Spleen (tissue), 11 donors: ENCODE measurements around the gene DNAJC18. TPM values are rescaled to one million over a fixed set of nuclear protein-coding genes. Genes with fewer than 3 reads are reported as not detected.
"Not testable (repeated sequence)": the region's sequence is repeated elsewhere in the genome, so short reads cannot be mapped to it uniquely, and the experiment has no call there.

Experiments
- DNase-seq: peaks from one replicate; pipeline ENCODE4 v3.0.0-alpha.2; 2020
- H3K27ac ChIP-seq, 8 donors: fragments of 200-600 bp; sonication (generic) in 7 of 8; 1 replicate in 4 of 8; 2 replicates in 4 of 8; pipeline versions ENCODE4 v1.5.0 to v1.8.0; 2016 to 2021; ENCODE audit warnings: inconsistent platforms in 4 of 8, mild to moderate bottlenecking in 4 of 8, moderate library complexity in 1 of 8
- H3K27me3 ChIP-seq, 7 donors: fragments of 200-600 bp; sonication (generic) in 6 of 7; replicated peaks in 1 of 7; 1 replicate in 4 of 7; 2 replicates in 3 of 7; pipeline versions ENCODE4 v1.5.0 to v1.8.0; 2016 to 2021; ENCODE audit warnings: inconsistent platforms in 3 of 7, mild to moderate bottlenecking in 1 of 7
- H3K36me3 ChIP-seq, 6 donors: fragments of 200-600 bp; sonication (generic) in 5 of 6; 1 replicate in 4 of 6; 2 replicates in 2 of 6; pipeline versions ENCODE4 v1.5.0 to v1.8.0; 2016 to 2021; ENCODE audit warnings: inconsistent platforms in 2 of 6
- H3K4me1 ChIP-seq, 6 donors: fragments of 200-600 bp; sonication (generic) in 5 of 6; 1 replicate in 3 of 6; 2 replicates in 3 of 6; pipeline versions ENCODE4 v1.5.0 to v1.8.0; 2016 to 2021; ENCODE audit warnings: inconsistent platforms in 3 of 6
- H3K4me3 ChIP-seq, 8 donors: fragments of 200-600 bp; sonication (generic) in 7 of 8; 1 replicate in 4 of 8; 2 replicates in 4 of 8; pipeline versions ENCODE4 v1.5.0 to v1.8.0; 2016 to 2021; ENCODE audit warnings: inconsistent platforms in 4 of 8, mild to moderate bottlenecking in 4 of 8, moderate library complexity in 2 of 8
- H3K9me3 ChIP-seq, 8 donors: fragments of 200-600 bp; sonication (generic) in 7 of 8; 1 replicate in 4 of 8; 2 replicates in 4 of 8; pipeline versions ENCODE4 v1.5.0 to v1.8.0; 2016 to 2021; ENCODE audit warnings: inconsistent platforms in 4 of 8
- POLR2A ChIP-seq, 3 donors: fragments of 450-650 bp; IDR thresholded peaks; one replicate each; pipeline ENCODE4 v1.5.1; 2017; ENCODE audit warnings: antibody characterized with exemption in 3 of 3, mild to moderate bottlenecking in 1 of 3
- POLR2AphosphoS5 ChIP-seq, 3 donors: sonication (generic); formaldehyde crosslinking; IDR thresholded peaks; one replicate each; pipeline ENCODE4 v1.5.1; 2017; ENCODE audit warnings: antibody characterized with exemption in 3 of 3
- WGBS, 5 donors: extraction: QIAGEN DNeasy Blood & Tissue Kit in 3 of 5; methylation state at CpG; one replicate each; pipeline versions ENCODE4 v1.1.5 to v1.1.7; 2013 to 2018; 5-methylcytosine and 5-hydroxymethylcytosine counted together
- intact Hi-C: fragments of 100-400 bp; cut with DNase I; formaldehyde crosslinking; loops from one replicate; pipeline ENCODE4 v1.15.0; 2023; ENCODE audit warnings: low total_unique reads
- polyA plus RNA-seq, 3 donors: library from polyadenylated mRNA; stranded (reverse); fragments of 200-250 nt; gene quantifications; one replicate each; pipeline ENCODE4 v1.2.1, GENCODE V29; 2013
- total RNA-seq, 7 donors: library from RNA; depleted of rRNA in 3 of 7; stranded (reverse); fragments of >200 nt in 3 of 7; fragmentation: NEBNext Ultra II Directional in 4 of 7; extraction: Animal tissue kit (Norgen Biotek cat#: 25700) in 4 of 7; gene quantifications; one replicate each; pipeline versions ENCODE4 v1.1.0 to v1.2.1, GENCODE V29; 2016 to 2021
- TF ChIP-seq, protein P1 (sequence below), 11 experiments: fragments of 200-600 bp in 7 of 11; fragments of 450-650 bp in 4 of 11; sonication (generic) in 4 of 11; IDR thresholded peaks in 8 of 11; conservative IDR thresholded peaks in 3 of 11; 1 replicate in 7 of 11; 2 replicates in 4 of 11; pipeline versions ENCODE4 v1.4.0 to v1.8.0; 2016 to 2021; ENCODE audit warnings: antibody characterized with exemption in 11 of 11, inconsistent platforms in 4 of 11, mild to moderate bottlenecking in 1 of 11
- donor health status: healthy with polysubstance abuse.
- donor health status: DM: no; HTN: no; CAD: no; lungs with moderate emphysema.
- donor health status: DM: no; HTN: no; CAD: no.
- donor health status: Bipolar disorder and iron deficiency.
- donor health status: healthy.
- donor health status: DM: no; HTN: no; CAD: no.
- donor health status: DM: yes; HTN: yes; CAD: no.

The DNAJC18 gene
- total and polyA plus RNA-seq, 10 donors = 1.3 to 10.8 (median 7.1) TPM

DNA sequence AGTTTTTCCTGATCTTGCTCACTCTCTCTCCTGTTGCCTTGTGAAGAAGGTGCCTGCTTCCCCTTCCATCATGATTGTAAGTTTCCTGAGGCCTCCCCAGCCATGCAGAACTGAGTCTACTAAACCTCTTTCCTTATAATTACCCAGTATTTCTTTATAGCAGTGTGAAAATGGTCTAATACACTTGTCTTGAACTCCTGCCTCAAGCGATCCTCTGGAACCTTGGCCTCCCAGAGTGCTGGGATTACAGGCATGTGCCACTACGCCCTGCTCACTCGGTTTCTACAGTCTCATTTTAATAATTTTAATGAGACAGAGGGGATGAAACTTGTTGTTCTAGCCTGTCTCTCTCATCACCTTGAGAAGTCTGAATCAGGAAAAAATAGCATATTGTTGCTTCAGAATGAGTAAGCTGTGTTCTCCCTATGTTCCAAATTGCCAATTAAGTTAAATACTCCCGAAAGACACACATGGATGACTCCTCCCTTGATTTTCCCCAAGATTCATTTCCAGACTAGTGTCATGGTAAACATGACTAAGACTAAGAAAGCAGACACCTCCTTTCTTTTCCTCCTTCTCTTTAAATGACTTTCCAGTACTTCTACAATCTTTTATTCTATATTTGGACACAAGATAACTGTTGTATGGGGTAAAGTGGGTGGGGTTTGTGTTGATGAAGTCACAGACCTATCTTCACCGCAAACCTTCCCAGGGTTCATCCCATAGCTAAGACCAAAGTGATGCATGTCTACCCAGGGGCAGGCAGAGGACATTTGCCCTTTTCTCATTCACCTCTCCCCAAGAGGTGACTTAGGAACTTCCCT, 7.8 kb upstream of the DNAJC18 start:
- intact Hi-C loops = no loop called here
- 74 to 85% (median 78%) methylated on average over 5 of the region's 5 CpGs for WGBS, 5 donors
- no peak for DNase-seq
- H3K4me1 ChIP-seq = peaks cover 0 to 10% (median 0%) of the 10 kb centered on the region in 6 donors
- no peak overlapping the region for H3K27ac ChIP-seq
- peaks cover 0 to 34% (median 0%) of the 10 kb centered on the region in 6 donors for H3K36me3 ChIP-seq
- no peak overlapping the region for H3K4me3 ChIP-seq
- TF ChIP-seq, protein P1, sequence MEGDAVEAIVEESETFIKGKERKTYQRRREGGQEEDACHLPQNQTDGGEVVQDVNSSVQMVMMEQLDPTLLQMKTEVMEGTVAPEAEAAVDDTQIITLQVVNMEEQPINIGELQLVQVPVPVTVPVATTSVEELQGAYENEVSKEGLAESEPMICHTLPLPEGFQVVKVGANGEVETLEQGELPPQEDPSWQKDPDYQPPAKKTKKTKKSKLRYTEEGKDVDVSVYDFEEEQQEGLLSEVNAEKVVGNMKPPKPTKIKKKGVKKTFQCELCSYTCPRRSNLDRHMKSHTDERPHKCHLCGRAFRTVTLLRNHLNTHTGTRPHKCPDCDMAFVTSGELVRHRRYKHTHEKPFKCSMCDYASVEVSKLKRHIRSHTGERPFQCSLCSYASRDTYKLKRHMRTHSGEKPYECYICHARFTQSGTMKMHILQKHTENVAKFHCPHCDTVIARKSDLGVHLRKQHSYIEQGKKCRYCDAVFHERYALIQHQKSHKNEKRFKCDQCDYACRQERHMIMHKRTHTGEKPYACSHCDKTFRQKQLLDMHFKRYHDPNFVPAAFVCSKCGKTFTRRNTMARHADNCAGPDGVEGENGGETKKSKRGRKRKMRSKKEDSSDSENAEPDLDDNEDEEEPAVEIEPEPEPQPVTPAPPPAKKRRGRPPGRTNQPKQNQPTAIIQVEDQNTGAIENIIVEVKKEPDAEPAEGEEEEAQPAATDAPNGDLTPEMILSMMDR (IDR thresholded peaks at IDR 0.05 in 8 of 11, conservative IDR thresholded peaks at IDR 0.05 in 3 of 11) = no peak
- TF ChIP-seq POLR2A (IDR thresholded peaks at IDR 0.05) (no peak), POLR2AphosphoS5 (IDR thresholded peaks at IDR 0.05) (no peak)
- H3K9me3 ChIP-seq = no peaks in the 10 kb centered on the region
- no peaks in the 10 kb centered on the region for H3K27me3 ChIP-seq

DNA sequence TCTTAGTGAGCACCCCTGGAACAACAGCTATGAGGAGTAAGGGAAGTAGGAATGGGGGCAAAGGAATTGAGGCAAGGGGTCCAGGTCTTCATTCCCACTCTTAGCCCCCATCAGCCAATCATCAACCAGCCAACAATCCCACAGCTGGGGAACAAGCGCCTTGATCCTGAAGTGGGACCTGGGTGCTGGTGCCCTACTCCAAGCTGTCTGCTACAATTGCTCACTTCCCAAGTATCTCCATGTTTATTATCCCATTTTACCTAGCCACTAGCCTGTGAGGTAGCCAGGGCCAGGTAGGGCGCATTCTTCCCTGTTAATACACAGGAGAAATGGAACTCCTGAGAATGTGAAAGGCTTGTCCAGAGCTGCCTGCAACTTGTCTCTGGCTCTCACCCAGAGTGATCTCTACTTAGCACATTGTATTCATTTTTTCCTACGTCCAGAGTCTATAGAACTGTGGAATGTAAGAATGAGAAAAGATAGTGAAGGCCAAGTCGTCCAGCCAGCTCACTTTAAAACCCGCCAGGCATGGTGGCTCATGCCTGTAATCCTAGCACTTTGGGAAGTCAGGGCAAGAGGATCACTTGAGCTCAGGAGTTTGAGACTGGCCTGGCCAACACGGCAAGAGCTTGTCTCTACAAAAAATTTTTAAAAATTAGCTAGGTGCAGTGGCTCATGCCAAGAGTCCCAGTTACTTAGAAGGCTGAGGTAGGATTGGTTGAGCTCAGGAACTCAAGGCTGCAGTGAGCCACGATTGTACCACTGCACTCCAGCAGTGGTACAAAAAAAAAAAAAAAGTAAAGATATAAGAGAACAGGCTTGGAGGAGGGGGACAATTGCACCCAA, 6.2 kb upstream of the DNAJC18 start:
- no peaks in the 10 kb centered on the region for H3K9me3 ChIP-seq
- intact Hi-C loops = no loop called here
- no peaks in the 10 kb centered on the region for H3K27me3 ChIP-seq
- peaks cover 0 to 10% (median 0%) of the 10 kb centered on the region in 6 donors for H3K4me1 ChIP-seq
- H3K4me3 ChIP-seq = no peak overlapping the region
- 72 to 80% (median 78%) methylated on average over 7 of the region's 7 CpGs for WGBS, 5 donors
- peaks cover 0 to 26% (median 0%) of the 10 kb centered on the region in 6 donors for H3K36me3 ChIP-seq
- no peak overlapping the region for H3K27ac ChIP-seq
- DNase-seq = no peak
- TF ChIP-seq POLR2A (IDR thresholded peaks at IDR 0.05) (no peak), POLR2AphosphoS5 (IDR thresholded peaks at IDR 0.05) (no peak)
- TF ChIP-seq, protein P1 (IDR thresholded peaks at IDR 0.05 in 8 of 11, conservative IDR thresholded peaks at IDR 0.05 in 3 of 11) = no peak

DNA sequence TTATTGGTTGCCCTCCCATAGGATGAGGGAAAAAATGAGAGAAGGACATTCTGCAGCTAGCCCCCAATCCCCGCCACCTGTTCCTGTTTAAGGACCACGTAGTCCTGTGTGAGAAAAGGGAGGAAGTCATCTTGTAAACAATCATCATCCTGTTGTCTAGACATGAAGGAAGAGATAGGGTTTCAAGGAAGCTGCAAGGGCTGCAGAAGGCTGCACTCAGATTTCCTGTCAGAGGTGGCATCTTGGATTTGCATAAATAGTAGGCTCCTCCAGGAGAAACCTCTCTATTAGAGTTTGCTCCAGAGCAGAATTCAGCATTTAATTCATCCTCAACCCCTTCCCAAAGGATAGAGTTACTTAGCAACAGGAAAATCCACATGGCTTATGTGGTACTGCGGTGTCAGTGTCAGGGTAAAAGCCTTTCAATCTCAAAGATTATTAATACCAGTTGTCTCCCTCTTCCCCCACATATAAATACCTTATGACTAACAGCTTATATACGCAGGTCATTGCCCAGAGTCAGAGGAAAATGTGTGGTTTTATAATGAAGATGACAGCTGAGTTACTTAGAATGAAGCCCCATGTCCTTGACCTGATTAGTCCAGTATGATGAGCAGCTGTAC, 4.6 kb upstream of the DNAJC18 start:
- intact Hi-C loops = no loop called here
- peaks cover 3 to 23% (median 8%) of the 10 kb centered on the region in 6 donors for H3K4me1 ChIP-seq
- 38 to 49% (median 47%) methylated on average over 4 of the region's 4 CpGs for WGBS, 5 donors
- no peaks in the 10 kb centered on the region for H3K9me3 ChIP-seq
- H3K36me3 ChIP-seq = peaks cover 0 to 17% (median 0%) of the 10 kb centered on the region in 6 donors
- no peak for TF ChIP-seq POLR2AphosphoS5 (IDR thresholded peaks at IDR 0.05)
- TF ChIP-seq POLR2A (IDR thresholded peaks at IDR 0.05) = no peak
- TF ChIP-seq, protein P1 (IDR thresholded peaks at IDR 0.05 in 8 of 11, conservative IDR thresholded peaks at IDR 0.05 in 3 of 11) = no peak
- DNase-seq = no peak
- H3K4me3 ChIP-seq = no peak overlapping the region
- H3K27me3 ChIP-seq = no peaks in the 10 kb centered on the region
- H3K27ac ChIP-seq = peak overlapping the region in 1 of 8 donors; percentile 23

DNA sequence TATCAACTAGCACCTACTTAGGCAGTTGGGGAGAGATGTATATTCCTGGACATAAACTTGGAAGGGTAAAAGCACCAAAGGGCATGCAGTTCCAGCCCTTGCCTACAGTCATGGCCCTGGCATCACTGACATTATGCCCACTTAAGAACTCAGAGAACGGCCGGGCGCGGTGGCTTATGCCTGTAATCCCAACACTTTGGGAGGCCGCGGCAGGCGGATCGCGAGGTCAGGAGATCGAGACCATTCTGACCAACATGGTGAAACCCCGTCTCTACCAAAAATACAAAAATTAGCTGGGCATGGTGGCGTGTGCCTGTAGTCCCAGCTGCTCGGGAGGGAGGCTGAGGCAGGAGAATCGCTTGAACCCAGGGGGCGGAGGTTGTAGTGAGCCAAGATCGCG, 1.1 kb upstream of the DNAJC18 start:
- not testable (repeated sequence) for DNase-seq

More for the DNA sequence above, 1.1 kb upstream of the DNAJC18 start:
- H3K4me3 ChIP-seq, H3K27me3 ChIP-seq, H3K36me3 ChIP-seq, H3K27ac ChIP-seq, H3K9me3 ChIP-seq, intact Hi-C loops: not testable (repeated sequence)
- 96 to 98% (median 97%) methylated on average over 17 of the region's 17 CpGs for WGBS, 5 donors
- peaks cover 7 to 37% (median 14%) of the 10 kb centered on the region in 6 donors for H3K4me1 ChIP-seq
